IPS DF 19.7 (cell line): Measurements from ENCODE around the gene TUSC2.

ENCODE experiments used
- DNase-seq: peaks from one replicate; pipeline ENCODE4 v3.0.0-alpha.2; 2013; ENCODE audit warnings: low read depth, low spot score

Gene TUSC2, protein sequence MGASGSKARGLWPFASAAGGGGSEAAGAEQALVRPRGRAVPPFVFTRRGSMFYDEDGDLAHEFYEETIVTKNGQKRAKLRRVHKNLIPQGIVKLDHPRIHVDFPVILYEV

GRCh38 chr3:50327943-50328691 is at the start of gene TUSC2:
TUSC2 (minus strand) TSS chr3:50328223; CDS start chr3:50328099, 124 bp downstream.
- DNase-seq, result no peak

DNA sequence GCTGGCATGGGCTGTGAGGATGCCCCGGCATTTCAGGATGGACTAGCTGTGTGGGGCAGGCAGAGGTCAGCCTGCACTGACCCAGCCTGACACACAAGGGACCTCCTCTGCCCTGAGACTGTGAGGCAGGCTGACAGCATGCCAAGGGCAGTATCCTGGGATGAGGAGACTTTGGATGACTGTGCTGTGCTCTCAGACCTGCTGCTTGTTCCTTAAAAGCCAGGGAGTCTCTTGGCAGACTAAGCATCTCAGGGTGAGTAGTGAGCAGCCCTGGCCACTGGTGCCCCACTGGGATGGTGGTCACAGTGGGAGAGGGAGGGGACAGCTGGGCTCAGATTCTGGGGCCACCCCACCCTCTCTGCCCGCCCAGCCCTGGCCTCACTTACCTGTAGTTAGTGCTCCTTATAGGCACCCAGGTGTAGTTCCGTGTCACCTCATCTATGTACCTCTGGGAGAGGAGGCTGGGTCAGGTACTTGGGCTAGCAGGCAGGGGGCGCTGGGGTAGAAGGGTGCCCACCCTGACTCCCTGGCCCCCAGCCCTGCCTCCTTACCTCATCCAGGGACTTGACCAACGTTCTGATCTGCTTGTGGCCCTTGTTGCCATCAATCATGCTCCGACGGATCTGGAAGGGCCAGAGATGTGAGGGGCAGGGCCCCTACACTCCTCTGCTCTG is 47.4 kb upstream of the TUSC2 start:
- no peak for DNase-seq

DNA sequence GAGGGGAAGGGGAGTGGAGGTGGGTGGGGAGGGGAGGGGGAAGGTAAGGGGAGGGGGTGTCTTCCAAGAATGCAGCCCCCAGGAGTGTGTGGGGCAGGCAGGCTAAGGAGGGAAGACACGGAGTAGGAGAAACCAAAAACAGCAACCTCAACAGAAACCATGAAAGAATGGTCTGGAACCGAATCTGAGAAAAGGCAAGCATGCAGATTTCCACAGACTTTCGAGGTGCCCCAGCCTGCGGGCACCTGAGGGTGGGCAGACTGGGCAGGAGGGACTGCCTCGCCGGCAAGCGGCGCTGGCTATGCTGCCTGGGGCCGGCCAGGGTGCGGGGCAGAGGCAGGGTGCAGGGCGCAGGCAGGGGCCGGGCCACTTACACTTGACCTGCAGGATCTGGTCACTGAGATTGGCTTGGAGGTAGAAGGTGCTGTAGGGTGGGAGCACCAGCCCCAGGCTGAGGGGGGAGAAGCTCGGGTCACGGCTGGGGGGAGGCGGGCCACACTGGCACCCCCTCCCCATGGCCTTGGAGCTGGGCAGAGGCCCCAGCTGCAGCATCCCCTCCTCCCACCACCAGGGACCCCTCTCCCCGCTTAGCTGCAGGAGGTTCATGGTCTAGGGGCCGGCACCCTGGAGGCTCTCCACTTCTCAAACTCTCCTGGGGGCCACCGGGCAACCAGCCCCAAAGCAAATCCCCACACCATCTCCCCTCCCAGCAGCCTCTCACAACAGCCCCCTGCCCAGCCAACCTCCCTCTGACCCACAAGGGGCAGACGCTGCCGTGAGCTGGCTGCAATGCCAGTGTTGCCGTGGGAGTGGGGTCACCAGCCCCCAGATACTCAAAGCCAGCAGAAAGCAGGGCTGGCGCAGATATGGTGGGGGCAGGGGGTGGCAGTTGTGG is 46.6 kb upstream of the TUSC2 start:
- DNase-seq, result no peak

GRCh38 chr3:50373146-50374051 is 45.4 kb upstream of the TUSC2 start:
- DNase-seq, result peak; percentile 60

DNA sequence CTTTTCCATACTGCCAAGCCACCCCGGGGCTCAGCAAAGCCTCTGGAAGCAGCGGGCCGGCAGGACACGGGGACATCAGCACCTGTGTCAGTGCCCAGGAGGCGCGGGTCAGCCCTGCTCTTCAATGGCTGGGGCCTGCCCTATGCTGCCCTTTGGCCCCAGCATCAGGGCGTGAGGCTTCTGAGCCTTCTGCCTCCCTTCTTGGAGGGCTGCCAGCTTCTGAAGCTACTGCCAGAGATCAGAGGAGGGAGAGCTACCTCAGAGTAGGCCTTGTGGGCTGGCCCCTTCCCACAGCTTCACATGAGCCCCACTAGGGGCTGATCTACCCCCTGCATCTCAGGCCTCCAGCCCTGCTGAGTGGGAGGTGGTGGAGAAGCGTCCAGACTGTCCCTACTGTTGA is 44.3 kb upstream of the TUSC2 start:
- DNase-seq, result no peak

DNA sequence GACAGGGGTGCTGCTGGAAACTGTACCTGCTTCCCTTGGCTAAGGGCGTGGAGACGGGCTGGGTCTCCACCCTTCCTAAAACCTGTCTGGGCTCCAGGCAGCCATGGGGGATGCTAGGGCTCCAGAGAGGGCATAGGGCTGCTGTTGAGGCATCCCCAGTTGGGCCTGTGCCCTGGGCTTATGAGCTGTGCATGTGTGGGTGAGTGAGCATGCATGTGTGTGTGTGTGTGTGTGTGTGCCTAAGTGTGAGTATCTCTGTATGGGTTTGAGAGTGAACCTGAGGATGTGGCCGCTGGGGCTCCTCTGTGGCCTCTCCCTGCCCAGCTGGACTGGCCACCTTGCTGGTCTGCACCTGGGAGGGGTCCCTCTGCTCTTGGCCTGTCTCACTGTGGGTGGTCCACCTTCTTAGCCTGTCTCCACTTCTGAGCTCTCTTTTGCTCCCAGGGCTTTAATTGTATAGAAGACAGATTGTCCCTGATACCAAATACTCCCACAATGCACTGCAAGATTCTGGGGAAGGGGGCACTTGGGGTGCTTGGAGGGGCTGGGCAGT is 43.2 kb upstream of the TUSC2 start:
- DNase-seq, result no peak

DNA sequence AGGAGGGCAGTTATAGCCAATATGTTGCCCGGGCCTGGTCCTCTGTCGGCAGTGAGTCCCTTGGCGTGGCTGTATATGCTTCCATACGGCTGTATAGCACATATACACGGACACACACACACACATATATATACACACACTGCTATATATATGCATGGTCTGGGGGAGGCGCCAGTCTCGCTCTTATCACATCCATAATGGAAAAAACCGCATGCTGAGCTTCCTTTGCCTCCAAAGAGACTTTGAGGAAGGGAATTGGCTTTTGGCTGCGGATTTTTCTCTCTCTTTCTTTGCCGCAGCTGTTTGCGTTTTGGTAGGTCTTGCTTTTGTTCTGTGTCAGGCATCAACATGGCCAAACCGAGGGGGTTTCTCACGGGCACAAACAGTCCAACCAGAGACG is 42.6 kb upstream of the TUSC2 start:
- DNase-seq, result no peak

- no peak for DNase-seq
Measured at GRCh38 chr3:50369012-50369670, 41.1 kb upstream of the TUSC2 start.

DNA sequence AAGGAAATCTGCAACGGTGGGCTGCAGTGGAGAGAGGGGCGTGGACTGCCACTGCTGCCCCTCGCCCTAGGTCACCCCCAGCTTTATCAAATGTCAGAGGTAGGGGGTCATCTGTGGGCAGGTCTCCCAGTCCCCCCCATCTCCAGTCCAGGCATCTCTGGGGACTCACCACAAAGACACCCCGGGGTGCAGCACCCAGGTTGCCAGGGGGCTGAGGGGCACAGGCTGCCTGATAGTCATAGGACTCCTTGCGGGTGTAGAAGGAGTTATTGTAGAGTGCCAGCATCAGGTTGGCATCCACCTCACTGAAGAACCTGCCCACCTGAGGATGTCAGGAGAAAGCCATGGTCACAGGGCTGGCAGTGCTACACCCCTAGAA is 37.8 kb upstream of the TUSC2 start:
- DNase-seq, result no peak

DNA sequence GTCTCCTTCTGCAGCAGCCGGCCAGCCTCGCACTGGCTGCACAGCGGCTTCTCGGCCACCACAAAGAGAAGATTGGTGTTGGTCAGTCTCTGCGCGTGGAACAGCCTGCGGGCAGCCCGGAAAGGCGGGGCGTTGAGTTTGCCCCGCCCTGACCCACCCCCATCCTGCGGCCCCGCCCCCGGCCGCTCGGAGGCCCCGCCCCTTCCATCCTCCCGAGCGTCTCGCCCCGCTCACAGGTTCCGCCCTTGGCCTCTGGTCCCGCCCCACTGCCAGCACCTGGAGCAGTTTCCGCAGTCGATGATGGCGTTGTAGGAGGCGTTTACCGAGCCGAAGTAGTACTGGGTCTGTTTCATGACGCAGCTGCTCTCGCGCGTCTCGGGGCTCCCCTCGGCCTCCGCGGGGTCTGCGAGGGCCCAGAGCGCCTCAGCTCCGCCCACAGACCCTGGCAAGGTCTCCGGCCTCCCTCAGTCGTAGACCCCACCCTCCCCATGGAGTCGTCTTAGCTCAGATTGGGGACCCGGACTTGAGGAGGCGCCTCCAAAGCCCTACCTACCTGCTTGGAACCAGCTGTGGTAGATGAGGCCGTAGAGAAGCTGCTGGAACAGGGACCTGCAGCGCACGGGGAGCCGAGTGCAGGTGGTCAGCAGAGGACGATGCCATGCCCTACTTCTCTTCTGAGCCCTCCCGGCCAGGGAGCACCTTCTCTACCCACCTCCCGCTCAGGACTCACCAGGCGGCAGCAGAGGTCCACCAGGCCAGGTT is 37.2 kb upstream of the TUSC2 start:
- no peak for DNase-seq

DNA sequence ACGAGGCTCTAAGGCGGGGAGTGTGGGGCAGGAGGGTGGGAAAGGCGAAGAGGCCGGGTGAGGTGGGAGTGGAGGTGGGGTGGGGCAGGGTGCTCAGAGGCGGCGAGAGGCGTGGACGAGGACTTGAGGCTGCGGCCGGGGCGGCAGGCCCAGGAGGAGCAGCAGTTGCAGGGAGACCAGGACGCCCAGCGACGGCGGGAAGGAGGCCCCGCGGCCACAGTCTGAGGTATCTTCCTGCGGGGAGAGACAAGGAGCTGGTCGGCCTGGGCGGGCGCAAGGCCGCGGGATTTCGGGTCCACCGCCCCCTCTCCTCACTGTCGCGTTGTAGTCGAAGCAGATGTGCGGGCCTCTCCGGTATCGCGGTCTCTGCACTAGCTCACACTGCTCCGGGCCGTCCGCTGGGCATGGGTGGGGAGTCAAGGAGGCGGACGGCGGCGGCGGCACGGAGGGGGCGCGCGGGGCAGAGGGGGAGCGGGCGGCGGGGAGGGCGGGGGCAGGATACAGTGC is 36.6 kb upstream of the TUSC2 start:
- DNase-seq, result no peak

DNA sequence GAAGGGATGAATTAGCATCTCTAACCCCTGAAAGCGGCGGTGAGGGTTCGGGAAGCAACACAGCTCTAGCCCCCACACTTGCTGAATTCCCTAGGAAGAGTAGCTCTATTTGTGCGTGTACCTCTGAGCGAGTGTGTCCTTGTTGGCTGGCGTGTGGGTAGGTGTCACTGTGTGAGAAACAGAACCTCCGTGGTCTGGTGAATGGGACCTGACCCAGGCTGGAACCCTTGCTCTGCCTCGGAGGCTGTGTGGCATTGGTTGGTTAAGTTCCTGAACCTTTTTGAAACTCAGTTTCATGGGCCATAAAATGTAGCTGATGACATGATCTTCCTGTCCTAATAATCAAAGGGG is 31.7 kb upstream of the TUSC2 start:
- no peak for DNase-seq

DNA sequence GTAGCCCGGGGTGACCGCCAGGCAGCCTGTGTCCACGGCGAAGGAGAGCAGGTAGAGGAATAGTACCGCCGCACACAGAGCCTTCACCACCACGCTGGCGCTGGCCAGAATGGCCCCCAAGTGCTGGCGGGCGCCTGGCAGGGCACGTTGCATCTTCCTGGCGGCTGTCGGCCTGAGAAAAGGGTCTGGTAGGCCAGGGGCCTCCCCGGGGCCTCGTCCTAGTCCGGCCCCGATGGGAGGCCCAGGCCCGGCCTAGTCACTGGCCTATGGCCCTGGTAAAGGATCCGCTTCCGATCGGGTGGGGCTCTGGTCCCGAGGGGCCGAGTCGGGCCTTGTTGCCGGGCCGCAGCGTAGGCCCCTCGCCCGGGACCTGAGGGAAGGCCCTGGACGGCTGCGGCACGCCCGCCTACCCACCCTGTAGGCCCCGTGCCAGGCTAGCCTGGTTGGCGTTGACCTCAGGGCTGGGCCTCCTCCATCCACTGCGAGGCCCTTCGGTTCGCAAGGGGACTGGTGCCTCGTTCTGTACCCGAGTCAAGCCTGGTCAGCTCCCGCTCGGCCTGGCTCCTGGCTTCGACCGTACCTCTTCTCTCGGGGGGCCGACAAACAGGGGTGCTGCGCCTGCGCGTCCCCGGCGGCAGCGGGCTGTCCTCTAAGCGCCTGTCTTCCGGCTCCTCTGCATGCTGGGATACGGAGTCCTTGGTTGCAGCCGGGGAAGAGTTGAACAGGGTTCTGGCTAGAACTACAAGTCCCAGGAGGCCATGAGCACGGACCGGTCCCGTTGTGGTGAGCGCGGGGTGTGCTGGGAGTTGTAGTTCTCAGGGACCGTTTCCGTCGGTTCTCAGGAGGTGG is 31.1 kb upstream of the TUSC2 start, which contains the start of gene TMEM115:
TSS of gene TMEM115 (minus strand) at position 611 of the 849 bp plus-strand sequence. CDS start at position 153, 458 bp downstream.
- peak; percentile 99 for DNase-seq

GRCh38 chr3:50358355-50358910 is 30.4 kb upstream of the TUSC2 start:
- no peak for DNase-seq

DNA sequence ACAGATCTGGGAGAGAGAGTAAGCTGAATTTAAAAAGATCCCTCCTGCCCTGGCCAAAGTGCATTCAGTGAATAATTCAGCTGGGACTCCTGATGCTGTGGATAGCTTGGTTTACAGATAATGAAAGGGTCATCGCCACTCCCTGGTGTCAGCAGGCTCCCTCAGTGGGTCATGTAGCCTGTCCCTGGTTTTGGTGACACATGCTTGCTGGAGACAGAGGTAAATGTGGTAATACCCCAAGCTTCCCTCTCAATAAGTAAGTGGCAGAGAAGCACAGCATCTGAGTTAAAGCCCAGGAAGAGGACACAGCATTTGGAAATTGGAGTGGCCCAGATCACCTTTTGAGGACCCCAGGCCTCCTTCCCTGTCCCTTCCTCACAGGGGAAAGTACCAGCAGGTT is 29.5 kb upstream of the TUSC2 start:
- no peak for DNase-seq

DNA sequence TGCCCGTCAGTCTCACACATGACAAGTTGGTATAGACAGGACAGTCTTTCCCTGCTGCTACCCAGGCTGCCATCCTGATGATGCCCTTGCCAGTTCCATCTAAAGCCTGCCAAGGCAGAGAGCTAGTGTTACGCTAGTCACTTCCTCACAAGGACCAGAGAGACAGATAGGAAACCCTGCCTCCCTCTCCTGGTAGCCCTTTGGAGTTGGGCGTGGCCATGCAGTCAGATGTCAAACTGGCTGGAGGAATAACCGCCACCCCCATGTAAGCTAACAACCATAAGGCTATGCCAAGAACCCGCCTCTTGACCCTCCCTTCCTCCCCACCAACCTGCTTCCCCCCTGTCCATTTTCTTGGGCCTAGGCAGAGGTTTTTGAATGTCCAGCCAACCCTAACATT is 28.5 kb upstream of the TUSC2 start:
- DNase-seq, result no peak

- no peak for DNase-seq
Measured at GRCh38 chr3:50355829-50356552, 28.0 kb upstream of the TUSC2 start.
